HG03175 (cell line): ENCODE results near the gene SLC27A1.
A peak's percentile ranks its signal among the peaks of the same experiment; 100 is the strongest.
"Not testable (repeated sequence)": the region's sequence is repeated elsewhere in the genome, so short reads cannot be mapped to it uniquely, and the experiment has no call there.

Experiments used
- ATAC-seq: cut with Tn5 transposase; IDR thresholded peaks from one replicate; pipeline ENCODE4 v1.9.1; 2021; ENCODE audit warnings: mild to moderate bottlenecking, moderate library complexity; ENCODE audit not compliant: unreplicated experiment

SLC27A1 gene

DNA sequence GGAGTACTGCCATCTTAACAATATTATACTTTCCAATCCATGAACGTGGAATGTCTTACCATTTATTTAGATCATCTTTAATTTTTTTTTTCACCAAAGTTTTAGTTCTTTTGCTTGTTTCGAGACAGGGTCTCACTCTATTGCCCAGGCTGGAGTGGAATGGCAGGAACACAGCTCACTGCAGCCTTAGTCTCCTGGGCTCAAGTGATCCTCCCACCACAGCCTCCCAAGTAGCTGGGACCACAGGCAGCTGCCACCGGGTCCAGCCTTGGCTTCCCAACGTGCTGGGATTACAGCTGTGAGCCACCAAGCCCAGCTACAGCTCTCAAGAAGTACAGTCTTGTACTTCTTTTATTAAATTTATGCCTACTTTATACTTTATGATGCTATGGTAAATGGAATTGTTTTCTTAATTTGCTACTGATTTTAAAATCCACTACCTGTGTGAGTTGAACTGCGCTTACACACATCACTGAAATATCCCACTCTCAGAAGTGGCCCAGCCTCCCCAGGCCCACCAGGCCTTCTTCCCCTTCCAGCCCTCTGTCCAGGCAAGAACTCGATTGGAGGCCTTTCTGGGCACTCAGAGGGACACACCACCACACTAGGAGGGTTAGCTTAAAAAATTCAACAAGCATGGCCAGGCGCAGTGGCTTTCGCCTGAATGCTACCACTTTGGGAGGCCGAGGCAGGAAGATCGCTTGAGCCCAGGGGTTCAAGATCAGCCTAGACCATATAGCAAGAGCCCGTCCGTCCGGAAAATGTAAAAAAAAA, 40.1 kb downstream of the SLC27A1 start:
- ATAC-seq = no peak

- ATAC-seq = peak; percentile 59
These were observed 41.6 kb downstream of the SLC27A1 start for GRCh38 chr19:17511724-17512573.

DNA sequence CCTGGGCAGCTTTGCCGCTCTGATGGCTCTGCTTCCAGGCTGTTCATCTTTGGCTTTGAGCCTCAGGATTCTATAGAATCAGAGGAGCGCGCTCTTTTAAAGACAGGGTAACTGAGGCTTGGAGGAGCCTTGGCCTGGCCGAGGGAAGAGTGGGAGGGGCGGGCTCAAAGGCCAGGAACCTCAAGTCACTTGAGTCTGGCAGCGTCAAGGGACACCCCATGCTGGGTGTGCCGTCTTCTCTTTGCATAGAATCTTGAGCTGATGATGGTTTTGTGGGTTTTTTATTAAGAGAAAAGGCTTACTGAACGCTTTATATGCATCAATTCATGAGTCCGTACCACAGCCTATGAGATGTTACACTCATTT, 42.2 kb downstream of the SLC27A1 start:
- ATAC-seq = no peak

DNA sequence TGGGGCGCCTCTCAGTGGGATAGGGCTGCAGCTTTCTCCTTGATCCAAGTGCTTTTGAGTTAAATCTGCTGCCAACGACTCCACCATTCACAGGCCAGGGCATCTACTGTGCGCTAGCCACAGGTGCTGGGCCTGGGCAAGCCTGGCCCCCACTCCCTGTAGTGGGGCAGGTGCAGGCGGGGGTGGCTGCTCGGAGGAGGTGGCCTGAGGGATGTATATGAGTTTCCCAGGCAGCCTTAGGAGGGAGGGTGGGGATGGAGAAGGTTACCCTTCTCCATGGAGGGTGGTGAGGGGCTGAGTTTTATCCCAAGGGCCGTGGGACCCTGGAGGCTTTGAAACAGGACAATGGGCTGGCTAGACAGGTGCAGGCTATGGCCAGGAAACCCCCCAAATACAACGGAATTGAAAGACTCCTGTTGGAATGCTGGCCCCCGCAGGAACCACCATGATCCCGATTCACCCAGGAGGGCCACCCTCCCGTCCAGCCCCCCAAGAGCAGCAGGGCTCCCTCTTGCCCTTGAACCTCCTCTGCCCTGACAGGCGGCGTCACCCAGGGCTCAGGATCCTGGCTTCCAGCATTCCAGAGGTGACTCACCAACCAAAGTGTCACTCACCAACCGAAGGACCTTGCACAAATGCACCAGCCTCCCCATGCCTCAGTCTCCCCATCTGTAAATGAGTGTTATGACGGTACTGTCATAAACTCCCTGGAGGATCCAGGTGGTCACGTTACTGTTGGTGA, 45.3 kb downstream of the SLC27A1 start:
- no peak for ATAC-seq

GRCh38 chr19:17517898-17518297, 47.6 kb downstream of the SLC27A1 start:
- ATAC-seq = no peak

DNA sequence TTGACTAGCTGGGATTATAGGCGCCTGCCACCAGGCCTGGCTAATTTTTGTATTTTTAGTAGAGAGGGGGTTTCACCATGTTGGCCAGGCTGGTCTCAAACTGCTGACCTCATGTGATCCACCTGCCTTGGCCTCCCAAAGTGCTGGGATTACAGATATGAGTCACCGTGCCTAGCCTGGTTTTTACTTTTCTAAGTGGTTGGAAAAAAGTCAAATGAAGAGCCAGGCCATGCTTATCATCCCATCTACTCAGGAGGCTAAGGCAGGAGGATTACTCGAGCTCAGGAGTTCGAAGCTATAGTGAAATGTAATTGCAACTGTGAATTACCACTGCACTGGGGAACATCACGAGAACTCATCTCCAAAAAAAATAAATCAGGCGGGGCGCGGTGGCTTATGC, 48.3 kb downstream of the SLC27A1 start:
- not testable (repeated sequence) for ATAC-seq

DNA sequence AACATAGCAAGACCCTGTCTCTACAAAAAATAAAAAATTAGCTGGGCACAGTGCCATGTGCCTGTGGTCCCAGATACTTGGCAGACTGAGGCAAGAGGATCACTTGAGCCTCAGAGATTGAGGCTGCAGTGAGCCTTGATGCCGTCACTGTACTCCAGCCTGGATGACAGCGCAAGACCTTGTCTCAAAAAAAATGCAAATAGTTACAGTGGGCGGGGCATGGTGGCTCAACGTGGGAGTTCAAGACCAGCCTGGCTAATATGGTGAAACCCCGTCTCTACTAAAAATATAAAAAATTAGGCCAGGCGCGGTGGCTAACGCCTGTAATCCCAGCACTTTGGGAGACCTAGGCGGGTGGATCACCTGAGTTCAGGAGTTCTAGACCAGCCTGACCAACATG, 49.6 kb downstream of the SLC27A1 start:
- no peak for ATAC-seq

DNA sequence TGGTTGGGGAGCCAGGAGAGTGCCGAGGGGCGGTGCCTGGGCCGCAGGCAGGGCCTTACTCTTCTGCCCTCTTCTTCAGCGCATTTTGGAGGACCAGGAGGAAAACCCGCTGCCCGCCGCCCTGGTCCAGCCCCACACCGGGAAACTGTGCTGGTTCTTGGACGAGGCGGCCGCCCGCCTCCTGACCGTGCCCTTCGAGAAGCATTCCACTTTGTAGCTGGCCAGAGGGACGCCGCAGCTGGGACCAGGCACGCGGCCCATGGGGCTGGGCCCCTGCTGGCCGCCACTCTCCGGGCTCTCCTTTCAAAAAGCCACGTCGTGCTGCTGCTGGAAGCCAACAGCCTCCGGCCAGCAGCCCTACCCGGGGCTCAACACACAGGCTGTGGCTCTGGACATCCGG, 50.5 kb downstream of the SLC27A1 start:
- no peak for ATAC-seq

DNA sequence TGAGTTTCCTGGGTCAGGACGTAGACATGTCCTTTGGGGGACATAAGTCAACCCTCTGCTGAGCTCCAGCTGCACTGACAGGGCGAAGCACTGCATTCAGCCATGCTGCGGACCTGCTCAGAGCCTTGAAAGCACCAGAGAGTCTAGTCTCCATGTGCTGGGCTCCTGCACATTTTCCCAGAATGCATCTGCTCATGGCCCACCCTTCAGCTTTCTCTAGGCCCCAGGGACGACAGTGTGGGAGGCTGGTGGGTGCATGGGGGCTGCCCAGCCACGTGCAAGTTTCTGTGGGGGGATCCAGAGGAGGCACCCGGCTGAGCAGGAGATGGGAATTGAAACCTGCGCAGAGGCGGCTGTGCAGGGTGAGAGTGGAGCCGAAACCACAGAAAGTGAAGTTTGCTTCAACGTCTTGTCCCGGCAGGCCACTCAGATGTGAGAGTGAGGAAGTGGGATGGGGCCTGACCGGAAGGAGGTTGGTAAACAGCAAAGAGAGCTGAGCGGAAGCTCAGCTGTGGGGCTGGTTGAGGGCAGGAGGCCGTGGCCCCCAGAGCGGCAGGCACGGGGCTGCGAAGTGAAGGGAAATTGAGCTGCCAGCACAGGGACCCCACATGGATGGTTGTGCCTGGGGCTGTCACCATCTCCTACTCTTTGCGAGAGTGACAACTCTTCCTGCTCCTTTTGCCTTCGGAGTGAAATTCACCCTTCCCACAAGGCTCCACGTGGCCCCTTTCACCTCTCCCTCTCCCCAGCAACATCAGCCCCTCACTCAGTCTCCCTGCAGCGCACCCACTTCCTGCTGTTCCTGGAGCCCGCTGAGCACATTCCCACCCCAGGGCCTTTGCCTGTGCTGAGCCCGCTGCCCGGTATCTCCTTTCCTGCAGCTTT, 52.9 kb downstream of the SLC27A1 start:
- peak; percentile 80 for ATAC-seq

GRCh38 chr19:17524651-17525050, 54.3 kb downstream of the SLC27A1 start:
- ATAC-seq = no peak

DNA sequence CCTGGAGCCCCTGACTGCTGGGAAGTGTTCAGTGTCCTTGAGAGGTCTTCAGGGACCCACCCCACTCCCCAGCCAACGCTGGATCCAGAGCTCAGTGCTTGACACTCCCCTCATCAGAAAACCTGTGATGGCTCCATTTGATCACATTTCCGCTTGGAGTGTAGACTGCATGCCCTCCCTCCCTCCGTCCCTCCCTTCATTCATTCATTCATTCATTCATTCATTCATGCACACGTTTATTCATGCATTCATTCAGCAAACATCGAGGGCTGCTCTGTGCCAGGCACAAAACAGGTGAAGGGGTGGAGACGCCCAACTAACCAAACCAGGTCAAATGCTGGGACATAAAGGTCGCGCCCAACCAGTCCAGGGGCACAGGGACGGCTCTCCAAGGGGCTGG, 54.8 kb downstream of the SLC27A1 start:
- no peak for ATAC-seq

DNA sequence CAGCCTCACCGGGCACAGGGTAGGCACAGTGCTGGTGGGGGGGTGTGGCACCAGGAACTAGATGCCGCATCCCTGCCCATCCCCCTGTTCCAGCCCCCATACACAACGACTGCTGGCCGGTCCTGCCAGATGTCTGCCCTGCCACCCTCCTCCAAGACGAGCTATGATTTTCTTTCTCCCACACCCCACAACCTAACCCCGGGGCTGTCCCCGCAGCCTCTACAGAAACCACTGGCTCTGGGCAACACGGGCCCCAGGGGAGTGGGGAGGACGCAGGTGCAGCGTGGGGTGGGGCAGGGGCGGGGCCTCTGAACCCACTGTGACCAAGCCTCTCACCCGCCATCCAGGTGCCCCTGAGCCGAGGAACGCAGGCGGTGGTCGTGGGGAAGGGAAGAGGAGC, 56.6 kb downstream of the SLC27A1 start:
- ATAC-seq = peak; percentile 35

DNA sequence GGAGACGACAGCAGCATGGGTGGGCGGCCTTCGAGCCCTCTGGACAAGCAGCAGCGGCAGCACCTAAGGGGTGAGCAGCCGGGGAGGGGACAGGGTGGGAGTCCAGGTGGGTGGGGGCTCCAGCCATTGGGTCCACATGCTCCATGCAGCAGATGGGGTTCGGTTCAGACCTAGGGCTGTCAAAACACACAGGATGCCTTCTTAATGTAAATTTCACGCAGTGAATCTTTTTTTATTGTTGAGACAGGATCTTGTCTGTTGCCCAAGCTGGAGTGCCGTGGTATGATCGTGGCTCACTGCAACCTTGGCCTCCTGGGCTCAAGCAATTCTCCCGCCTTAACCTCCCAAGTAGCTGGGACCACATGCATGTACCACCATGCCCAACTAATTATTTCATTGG, 57.0 kb downstream of the SLC27A1 start:
- no peak for ATAC-seq

GRCh38 chr19:17528610-17529009, 58.3 kb downstream of the SLC27A1 start:
- ATAC-seq = no peak

GRCh38 chr19:17529239-17530158, 59.2 kb downstream of the SLC27A1 start:
- no peak for ATAC-seq

DNA sequence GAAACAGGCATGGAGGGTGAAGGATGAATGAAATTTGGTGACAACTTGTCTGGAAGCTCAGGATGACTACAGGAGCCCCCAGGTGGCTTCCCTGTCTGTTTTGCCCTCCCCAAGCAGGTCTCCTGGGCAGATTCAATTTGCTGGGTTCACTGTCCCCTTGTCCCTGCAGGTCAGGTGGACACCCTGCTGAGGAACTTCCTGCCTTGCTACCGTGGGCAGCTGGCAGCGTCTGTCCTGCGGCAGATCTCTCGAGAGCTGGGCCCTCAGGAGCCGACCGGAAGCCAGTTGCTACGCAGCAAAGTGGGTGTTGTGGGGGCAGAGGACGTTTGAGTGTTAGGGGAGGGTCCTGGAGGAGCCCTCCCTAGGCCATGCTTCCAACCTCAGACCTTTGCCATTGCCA, 60.3 kb downstream of the SLC27A1 start:
- ATAC-seq = no peak

DNA sequence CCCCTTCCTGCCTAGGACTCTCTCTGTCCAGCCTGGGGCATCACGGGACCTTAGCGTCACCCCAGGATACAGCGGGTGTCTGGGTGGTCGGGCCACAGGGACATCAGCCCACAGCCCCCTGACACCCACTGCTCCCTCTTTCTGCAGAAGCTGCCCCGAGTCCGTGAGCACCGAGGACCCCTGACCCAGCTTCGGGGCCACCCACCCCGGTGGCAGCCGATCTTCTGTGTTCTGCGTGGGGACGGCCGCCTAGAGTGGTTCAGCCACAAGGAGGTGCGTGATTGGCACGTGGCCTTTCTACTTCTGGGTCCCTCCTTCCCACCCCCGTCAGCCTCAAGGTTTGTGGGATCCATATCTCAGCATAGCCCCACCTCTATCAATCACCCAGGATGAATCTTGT, 61.8 kb downstream of the SLC27A1 start:
- ATAC-seq = no peak

DNA sequence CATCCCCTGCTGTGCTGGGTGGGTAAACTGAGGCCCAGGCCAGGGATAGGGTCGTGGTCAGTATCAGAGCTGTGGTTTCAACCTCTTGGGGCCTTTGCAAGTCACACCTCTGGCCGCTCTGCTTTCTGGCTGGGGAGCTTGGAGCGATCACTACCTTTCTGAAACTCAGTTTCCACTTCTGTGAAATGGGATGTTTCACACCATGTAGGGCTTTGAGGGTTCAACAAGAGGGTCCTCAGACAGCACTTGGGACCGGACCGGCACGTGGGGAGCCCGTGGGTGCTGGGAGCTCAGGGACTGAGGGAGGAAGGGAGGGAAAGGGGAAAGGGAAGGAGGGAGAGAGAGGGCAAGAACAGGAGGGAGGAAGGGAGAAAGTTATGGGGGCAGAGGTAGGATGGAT, 62.2 kb downstream of the SLC27A1 start:
- ATAC-seq = no peak

DNA sequence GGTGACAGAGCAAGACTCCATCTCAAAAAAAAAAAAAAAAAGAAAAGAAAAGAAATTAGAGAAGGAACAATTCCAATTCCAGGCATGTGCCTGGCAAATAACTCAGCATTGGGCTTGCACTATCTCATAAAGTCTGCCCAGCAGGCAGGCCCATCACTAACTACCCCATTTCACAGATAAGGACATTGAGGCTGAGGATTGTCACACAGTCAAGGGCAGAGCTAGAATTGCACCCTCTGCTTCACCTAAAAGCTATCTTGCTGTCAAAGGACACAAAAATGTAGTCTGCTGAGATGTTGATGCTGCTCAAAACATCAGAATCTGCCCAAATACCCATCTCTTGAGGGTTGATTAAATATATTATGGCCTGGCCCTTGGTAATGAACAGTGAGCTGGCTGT, 64.4 kb downstream of the SLC27A1 start:
- ATAC-seq = no peak

GRCh38 chr19:17536955-17537354, 66.6 kb downstream of the SLC27A1 start:
- ATAC-seq = no peak
